ENCODE results near the gene RHBDF1.
A peak's percentile ranks its signal among the peaks of the same experiment; 100 is the strongest.

Gene RHBDF1

DNA sequence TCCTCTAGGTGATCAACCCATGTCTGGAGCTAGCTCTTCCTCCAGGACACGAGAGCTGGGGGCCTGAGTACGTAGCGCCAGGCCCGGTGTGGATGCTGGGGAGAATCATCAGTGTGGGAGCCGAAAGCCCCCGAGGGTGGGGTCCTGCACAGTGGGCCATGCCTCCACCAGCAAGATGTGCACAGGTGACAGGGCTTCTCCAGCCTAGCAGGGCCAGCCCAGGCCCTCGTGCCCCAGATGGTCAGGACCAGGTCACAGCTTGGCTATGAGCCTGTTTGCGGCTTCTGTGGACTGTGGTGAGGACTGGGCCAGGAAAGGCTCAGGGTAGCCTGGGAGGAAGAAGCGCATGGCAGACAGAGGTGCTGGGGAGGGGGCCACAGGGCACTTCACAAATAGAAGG, 13.4 kb upstream of the RHBDF1 start:
- no peaks in the 10 kb centered on the region; the same call in none of the 2 replicates for H4K20me1 ChIP-seq (ENCODE audit: insufficient read depth, low read length)
- H3K79me2 ChIP-seq (ENCODE audit: low read length), result peaks cover 4% of the 10 kb centered on the region; the same call in 1 of the 2 replicates
- no peak overlapping the region for H2AFZ ChIP-seq (ENCODE audit: low read depth, low read length)
- TF ChIP-seq CTCF (IDR thresholded peaks at IDR 0.05; ENCODE audit: low read depth, low read length) (no peak), EZH2phosphoT487 (IDR thresholded peaks at IDR 0.05; ENCODE audit: low read depth) (no peak)
- no peak overlapping the region for H3K4me3 ChIP-seq (ENCODE audit: low read length)
- no peaks in the 10 kb centered on the region for H3K27me3 ChIP-seq (ENCODE audit: low read depth, low read length)
- peaks cover 71% of the 10 kb centered on the region for H3K36me3 ChIP-seq (replicated peaks; ENCODE audit: low read depth, low read length)
- H3K4me2 ChIP-seq (ENCODE audit: low read length), result no peak overlapping the region
- H3K9me3 ChIP-seq (ENCODE audit: insufficient read depth, low read length), result no peaks in the 10 kb centered on the region
- H3K9ac ChIP-seq (ENCODE audit: low read length), result no peak overlapping the region
- H3K27ac ChIP-seq (ENCODE audit: low read length), result peak overlapping the region; percentile 89
- H3K4me1 ChIP-seq (ENCODE audit: low read length), result peaks cover 24% of the 10 kb centered on the region

GRCh38 chr16:85407-85782, 13.0 kb upstream of the RHBDF1 start:
- Histone ChIP-seq H2AFZ (ENCODE audit: low read depth, low read length) (no peak overlapping the region), H3K4me1 (ENCODE audit: low read length) (peaks cover 24% of the 10 kb centered on the region), H3K27me3 (ENCODE audit: low read depth, low read length) (no peaks in the 10 kb centered on the region), H3K4me2 (ENCODE audit: low read length) (peak overlapping the region; percentile 65), H4K20me1 (ENCODE audit: insufficient read depth, low read length) (no peaks in the 10 kb centered on the region; the same call in none of the 2 replicates), H3K9me3 (ENCODE audit: insufficient read depth, low read length) (no peaks in the 10 kb centered on the region), H3K27ac (ENCODE audit: low read length) (peak overlapping the region; percentile 89), H3K36me3 (replicated peaks; ENCODE audit: low read depth, low read length) (peaks cover 71% of the 10 kb centered on the region), H3K79me2 (ENCODE audit: low read length) (peaks cover 4% of the 10 kb centered on the region; the same call in 1 of the 2 replicates), H3K4me3 (ENCODE audit: low read length) (no peak overlapping the region), H3K9ac (ENCODE audit: low read length) (no peak overlapping the region; the same call in 1 of the 2 replicates)
- TF ChIP-seq EZH2phosphoT487 (IDR thresholded peaks at IDR 0.05; ENCODE audit: low read depth) (no peak), CTCF (IDR thresholded peaks at IDR 0.05; ENCODE audit: low read depth, low read length) (no peak)

- no peaks in the 10 kb centered on the region; the same call in 1 of the 2 replicates for H4K20me1 ChIP-seq (ENCODE audit: insufficient read depth, low read length)
- H3K79me2 ChIP-seq (ENCODE audit: low read length), result peaks cover 4% of the 10 kb centered on the region; the same call in 1 of the 2 replicates
- peaks cover 24% of the 10 kb centered on the region for H3K4me1 ChIP-seq (ENCODE audit: low read length)
- H3K27ac ChIP-seq (ENCODE audit: low read length), result peak overlapping the region; percentile 89
- TF ChIP-seq EZH2phosphoT487 (IDR thresholded peaks at IDR 0.05; ENCODE audit: low read depth) (no peak), CTCF (IDR thresholded peaks at IDR 0.05; ENCODE audit: low read depth, low read length) (no peak)
- H3K36me3 ChIP-seq (replicated peaks; ENCODE audit: low read depth, low read length), result peaks cover 70% of the 10 kb centered on the region
- H3K27me3 ChIP-seq (ENCODE audit: low read depth, low read length), result no peaks in the 10 kb centered on the region
- peak overlapping the region; percentile 65 for H3K4me2 ChIP-seq (ENCODE audit: low read length)
- H3K4me3 ChIP-seq (ENCODE audit: low read length), result peak overlapping the region; percentile 34
- H2AFZ ChIP-seq (ENCODE audit: low read depth, low read length), result no peak overlapping the region
- no peaks in the 10 kb centered on the region for H3K9me3 ChIP-seq (ENCODE audit: insufficient read depth, low read length)
- H3K9ac ChIP-seq (ENCODE audit: low read length), result peak overlapping the region; percentile 56
Measured at GRCh38 chr16:84718-85406, 12.4 kb upstream of the RHBDF1 start.

- Histone ChIP-seq H3K9ac (ENCODE audit: low read length) (peak overlapping the region; percentile 56), H3K27me3 (ENCODE audit: low read depth, low read length) (no peaks in the 10 kb centered on the region), H3K36me3 (replicated peaks; ENCODE audit: low read depth, low read length) (peaks cover 67% of the 10 kb centered on the region), H3K4me2 (ENCODE audit: low read length) (peak overlapping the region; percentile 65), H3K79me2 (ENCODE audit: low read length) (peaks cover 7% of the 10 kb centered on the region), H3K4me3 (ENCODE audit: low read length) (peak overlapping the region; percentile 34), H3K27ac (ENCODE audit: low read length) (peak overlapping the region; percentile 89), H3K4me1 (ENCODE audit: low read length) (peaks cover 26% of the 10 kb centered on the region), H4K20me1 (ENCODE audit: insufficient read depth, low read length) (no peaks in the 10 kb centered on the region; the same call in 1 of the 2 replicates), H3K9me3 (ENCODE audit: insufficient read depth, low read length) (no peaks in the 10 kb centered on the region), H2AFZ (ENCODE audit: low read depth, low read length) (no peak overlapping the region)
- TF ChIP-seq CTCF (IDR thresholded peaks at IDR 0.05; ENCODE audit: low read depth, low read length) (no peak), EZH2phosphoT487 (IDR thresholded peaks at IDR 0.05; ENCODE audit: low read depth) (no peak)
Measured at GRCh38 chr16:83781-84615, 11.6 kb upstream of the RHBDF1 start.

Data from OCI-LY3 (cell line).